GM18907 (cell line): ENCODE data around the gene SHROOM1.
A peak's percentile ranks its signal among the peaks of the same experiment; 100 is the strongest.
"Not testable (repeated sequence)": the region's sequence is repeated elsewhere in the genome, so short reads cannot be mapped to it uniquely, and the experiment has no call there.

Experiments
- ATAC-seq: cut with Tn5 transposase; IDR thresholded peaks from one replicate; pipeline ENCODE4 v1.9.1; 2021; ENCODE audit warnings: mild to moderate bottlenecking, moderate library complexity; ENCODE audit not compliant: unreplicated experiment

SHROOM1 gene, protein sequence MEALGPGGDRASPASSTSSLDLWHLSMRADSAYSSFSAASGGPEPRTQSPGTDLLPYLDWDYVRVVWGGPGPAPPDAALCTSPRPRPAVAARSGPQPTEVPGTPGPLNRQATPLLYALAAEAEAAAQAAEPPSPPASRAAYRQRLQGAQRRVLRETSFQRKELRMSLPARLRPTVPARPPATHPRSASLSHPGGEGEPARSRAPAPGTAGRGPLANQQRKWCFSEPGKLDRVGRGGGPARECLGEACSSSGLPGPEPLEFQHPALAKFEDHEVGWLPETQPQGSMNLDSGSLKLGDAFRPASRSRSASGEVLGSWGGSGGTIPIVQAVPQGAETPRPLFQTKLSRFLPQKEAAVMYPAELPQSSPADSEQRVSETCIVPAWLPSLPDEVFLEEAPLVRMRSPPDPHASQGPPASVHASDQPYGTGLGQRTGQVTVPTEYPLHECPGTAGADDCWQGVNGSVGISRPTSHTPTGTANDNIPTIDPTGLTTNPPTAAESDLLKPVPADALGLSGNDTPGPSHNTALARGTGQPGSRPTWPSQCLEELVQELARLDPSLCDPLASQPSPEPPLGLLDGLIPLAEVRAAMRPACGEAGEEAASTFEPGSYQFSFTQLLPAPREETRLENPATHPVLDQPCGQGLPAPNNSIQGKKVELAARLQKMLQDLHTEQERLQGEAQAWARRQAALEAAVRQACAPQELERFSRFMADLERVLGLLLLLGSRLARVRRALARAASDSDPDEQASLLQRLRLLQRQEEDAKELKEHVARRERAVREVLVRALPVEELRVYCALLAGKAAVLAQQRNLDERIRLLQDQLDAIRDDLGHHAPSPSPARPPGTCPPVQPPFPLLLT

GRCh38 chr5:132830436-132831094 is at the start of gene SHROOM1:
Gene SHROOM1 (minus strand): TSS chr5:132830647. CDS start chr5:132826140, 4,507 bp downstream.
- peak; percentile 75 for ATAC-seq

DNA sequence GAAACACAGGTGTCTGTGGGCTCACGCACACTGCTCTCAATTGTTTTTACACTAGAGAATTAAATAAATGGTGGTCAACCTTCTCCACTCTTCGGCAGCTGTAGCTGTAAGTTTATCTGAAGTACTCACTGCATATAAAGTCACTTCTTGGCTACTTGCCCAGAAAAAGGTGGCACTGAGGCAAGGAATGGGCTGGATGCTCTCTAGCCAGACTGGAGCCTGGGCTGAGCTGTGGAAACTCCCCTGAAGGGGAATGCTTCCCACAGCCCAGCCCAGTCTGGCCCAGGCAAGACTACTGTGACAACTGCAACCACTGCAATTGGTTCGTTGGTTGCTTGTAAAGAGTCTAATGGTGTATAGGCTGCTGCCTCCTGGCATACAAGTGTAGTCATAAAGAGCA is 47.5 kb upstream of the SHROOM1 start:
- no peak for ATAC-seq

GRCh38 chr5:132877466-132877865 is 47.0 kb upstream of the SHROOM1 start:
- no peak for ATAC-seq

GRCh38 chr5:132876020-132876759 is 45.7 kb upstream of the SHROOM1 start:
- no peak for ATAC-seq

- no peak for ATAC-seq
Measured at GRCh38 chr5:132873930-132874271, 43.5 kb upstream of the SHROOM1 start.

- no peak for ATAC-seq
Measured at GRCh38 chr5:132873119-132873929, 42.9 kb upstream of the SHROOM1 start, which contains the start of gene LEAP2. Gene LEAP2 (plus strand): TSS chr5:132873668. CDS start chr5:132873695, 27 bp downstream.

GRCh38 chr5:132872788-132873118 is 42.3 kb upstream of the SHROOM1 start:
- no peak for ATAC-seq

- no peak for ATAC-seq
Measured at GRCh38 chr5:132871459-132872284, 41.2 kb upstream of the SHROOM1 start.

DNA sequence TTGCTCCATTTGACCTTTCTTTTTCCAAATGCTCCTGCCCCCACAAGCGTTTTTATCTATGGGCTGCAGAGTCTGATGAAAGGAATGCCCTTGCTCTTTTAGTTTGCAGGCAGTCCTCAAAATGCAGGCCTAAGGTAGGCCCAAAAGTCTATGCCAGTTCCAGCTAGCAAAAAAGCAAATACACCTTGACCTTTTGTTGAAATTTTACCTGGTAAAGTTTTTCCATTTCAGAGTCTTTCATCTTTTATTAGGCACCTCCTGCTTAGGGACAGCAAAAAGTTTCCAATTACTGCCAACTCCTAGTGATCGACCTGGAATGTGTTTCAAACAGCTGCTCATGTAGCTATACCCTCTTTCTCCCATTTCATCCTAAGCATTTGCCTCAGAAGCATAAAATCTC is 40.4 kb upstream of the SHROOM1 start:
- no peak for ATAC-seq

- no peak for ATAC-seq
Measured at GRCh38 chr5:132868754-132869153, 38.3 kb upstream of the SHROOM1 start.

GRCh38 chr5:132867046-132867451 is 36.6 kb upstream of the SHROOM1 start:
- ATAC-seq = no peak

- peak; percentile 98 for ATAC-seq
Measured at GRCh38 chr5:132866342-132867045, 36.0 kb upstream of the SHROOM1 start, which contains the start of the genes GDF9 and UQCRQ. Gene GDF9 (minus strand): TSS chr5:132866469. CDS start chr5:132864533, 1,936 bp downstream. Gene UQCRQ (plus strand): TSS chr5:132866642. CDS start chr5:132866882, 240 bp downstream.

DNA sequence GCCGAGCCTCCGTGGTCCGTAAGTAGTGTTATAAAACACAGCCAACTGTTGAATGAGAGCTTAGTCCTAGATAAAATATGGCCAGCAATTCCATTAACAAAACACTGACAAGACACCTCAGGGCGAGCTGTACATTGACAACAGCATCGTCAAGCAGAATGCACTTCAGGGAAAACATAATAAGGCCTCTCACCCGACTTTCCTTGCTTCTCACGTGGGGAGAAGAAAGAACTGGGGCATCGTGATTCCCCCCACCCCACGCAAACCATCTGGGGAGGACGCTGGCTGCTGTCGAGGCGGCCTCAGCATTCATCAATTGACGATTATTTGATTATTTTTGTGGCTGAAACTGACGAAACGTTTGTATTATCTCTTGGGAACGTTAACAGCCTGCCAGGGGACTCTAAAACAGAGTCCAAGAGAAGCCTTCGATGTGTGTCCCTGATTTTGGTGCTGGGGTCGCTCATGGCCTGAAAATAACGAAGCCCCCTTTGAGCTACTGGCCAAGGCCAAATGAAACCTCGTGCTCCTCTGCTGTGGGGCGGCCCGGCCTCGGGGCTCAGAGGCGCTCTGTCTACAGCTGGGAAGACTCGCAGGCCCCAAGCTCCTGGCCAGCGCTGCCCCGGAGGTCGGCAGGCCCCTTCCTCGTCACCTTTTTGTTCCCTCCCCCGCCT is 35.4 kb upstream of the SHROOM1 start:
- peak; percentile 30 for ATAC-seq

GRCh38 chr5:132860742-132861141 is 30.3 kb upstream of the SHROOM1 start:
- no peak for ATAC-seq

GRCh38 chr5:132859889-132860437 is 29.5 kb upstream of the SHROOM1 start:
- ATAC-seq = no peak

GRCh38 chr5:132856011-132856410 is 25.6 kb upstream of the SHROOM1 start:
- no peak for ATAC-seq

- ATAC-seq = not testable (repeated sequence)
Measured at GRCh38 chr5:132854992-132855391, 24.5 kb upstream of the SHROOM1 start.
